AG09319 (cell line): Measurements from ENCODE around the gene MAPK7.

Experiments used
- DNase-seq: peaks from one replicate; pipeline ENCODE4 v3.0.0-alpha.2; 2010; ENCODE audit warnings: low read depth; ENCODE audit errors: extremely low read depth
- TF ChIP-seq, protein P1 (sequence below): IDR thresholded peaks from 2 replicates; pipeline ENCODE4 v1.5.1; 2011; ENCODE audit warnings: low read depth, mild to moderate bottlenecking, inconsistent platforms, low read length, moderate library complexity

The MAPK7 gene

DNA sequence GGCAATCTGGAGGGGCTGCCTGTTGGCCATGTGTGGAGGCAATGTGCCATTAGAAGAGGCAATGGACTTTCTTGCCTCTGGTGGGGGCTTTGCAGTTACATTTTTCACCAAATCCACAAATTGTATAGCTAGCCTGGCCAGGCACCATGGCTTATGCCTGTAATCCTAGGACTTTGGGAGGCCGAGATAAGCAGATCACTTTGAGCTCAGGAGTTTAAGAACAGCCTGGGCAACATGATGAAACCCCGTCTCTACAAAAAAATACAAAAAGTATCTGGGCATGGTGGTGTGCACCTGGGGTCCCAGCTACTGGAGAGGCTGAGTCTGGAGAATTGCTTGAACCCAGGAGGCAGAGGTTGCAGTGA, 30.0 kb downstream of the MAPK7 start:
- no peak for DNase-seq
- TF ChIP-seq, protein P1, sequence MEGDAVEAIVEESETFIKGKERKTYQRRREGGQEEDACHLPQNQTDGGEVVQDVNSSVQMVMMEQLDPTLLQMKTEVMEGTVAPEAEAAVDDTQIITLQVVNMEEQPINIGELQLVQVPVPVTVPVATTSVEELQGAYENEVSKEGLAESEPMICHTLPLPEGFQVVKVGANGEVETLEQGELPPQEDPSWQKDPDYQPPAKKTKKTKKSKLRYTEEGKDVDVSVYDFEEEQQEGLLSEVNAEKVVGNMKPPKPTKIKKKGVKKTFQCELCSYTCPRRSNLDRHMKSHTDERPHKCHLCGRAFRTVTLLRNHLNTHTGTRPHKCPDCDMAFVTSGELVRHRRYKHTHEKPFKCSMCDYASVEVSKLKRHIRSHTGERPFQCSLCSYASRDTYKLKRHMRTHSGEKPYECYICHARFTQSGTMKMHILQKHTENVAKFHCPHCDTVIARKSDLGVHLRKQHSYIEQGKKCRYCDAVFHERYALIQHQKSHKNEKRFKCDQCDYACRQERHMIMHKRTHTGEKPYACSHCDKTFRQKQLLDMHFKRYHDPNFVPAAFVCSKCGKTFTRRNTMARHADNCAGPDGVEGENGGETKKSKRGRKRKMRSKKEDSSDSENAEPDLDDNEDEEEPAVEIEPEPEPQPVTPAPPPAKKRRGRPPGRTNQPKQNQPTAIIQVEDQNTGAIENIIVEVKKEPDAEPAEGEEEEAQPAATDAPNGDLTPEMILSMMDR = no peak

DNA sequence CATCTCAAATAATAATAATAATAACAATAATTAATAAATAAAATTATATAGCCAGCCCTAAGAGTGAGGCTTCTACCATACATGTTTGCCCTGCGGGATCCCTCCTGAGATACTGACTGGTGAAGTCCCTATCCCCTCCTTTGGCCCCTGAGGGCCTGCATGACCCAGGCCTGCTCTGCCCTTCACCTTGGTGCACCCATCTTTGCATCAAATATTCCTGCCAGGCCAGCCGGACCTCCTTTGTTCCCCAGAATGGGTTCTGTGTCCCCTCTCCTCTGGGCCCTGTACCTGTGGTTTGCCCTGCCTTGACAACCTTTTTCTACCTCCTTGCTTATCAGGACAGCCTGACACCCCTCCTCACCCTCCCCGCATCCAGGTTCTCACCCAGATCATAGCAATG, 30.8 kb downstream of the MAPK7 start:
- TF ChIP-seq, protein P1 = no peak

DNA sequence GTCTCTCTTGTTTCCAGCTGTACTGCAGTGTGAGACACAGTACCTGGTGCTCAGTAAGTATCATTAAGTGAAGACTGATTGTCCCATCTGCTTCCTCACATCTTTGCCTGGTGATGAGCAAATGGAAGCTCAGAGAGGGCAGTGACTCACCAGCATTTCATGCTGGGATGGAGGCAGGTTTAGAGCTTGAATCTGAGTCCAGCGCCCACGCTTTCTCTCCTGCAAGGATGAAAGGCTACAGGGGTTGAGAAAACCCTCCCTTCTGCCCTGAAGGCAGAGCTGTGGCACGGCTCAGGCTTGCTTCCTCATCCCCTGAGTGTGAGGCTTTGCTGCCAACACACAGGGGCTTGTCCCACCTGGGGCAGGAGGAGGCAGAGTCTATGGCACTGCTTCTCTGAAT, 31.2 kb downstream of the MAPK7 start:
- TF ChIP-seq, protein P1 = no peak
- DNase-seq = no peak

More for the DNA sequence above, 30.8 kb downstream of the MAPK7 start:
- no peak for DNase-seq

DNA sequence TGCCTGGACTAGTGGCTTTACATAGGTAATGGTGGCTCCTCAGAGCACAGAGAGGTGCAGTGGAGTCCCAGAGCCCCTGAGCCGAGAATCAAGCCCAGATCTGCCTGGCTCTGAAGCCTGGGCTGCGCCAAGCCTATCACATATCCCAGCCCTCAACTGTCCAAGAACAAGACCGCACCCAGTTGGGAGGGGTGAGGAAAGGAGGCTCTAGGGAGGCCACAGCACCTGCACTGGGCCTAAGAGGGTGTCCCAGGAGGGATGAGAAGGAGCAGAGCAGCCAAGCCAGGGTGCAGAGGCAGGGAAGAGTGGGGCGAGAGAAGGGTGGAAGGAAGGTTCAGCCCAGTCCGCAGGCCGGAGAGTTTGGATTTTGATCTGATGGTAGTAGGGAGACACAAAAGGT, 31.8 kb downstream of the MAPK7 start:
- no peak for DNase-seq
- TF ChIP-seq, protein P1 = no peak

DNA sequence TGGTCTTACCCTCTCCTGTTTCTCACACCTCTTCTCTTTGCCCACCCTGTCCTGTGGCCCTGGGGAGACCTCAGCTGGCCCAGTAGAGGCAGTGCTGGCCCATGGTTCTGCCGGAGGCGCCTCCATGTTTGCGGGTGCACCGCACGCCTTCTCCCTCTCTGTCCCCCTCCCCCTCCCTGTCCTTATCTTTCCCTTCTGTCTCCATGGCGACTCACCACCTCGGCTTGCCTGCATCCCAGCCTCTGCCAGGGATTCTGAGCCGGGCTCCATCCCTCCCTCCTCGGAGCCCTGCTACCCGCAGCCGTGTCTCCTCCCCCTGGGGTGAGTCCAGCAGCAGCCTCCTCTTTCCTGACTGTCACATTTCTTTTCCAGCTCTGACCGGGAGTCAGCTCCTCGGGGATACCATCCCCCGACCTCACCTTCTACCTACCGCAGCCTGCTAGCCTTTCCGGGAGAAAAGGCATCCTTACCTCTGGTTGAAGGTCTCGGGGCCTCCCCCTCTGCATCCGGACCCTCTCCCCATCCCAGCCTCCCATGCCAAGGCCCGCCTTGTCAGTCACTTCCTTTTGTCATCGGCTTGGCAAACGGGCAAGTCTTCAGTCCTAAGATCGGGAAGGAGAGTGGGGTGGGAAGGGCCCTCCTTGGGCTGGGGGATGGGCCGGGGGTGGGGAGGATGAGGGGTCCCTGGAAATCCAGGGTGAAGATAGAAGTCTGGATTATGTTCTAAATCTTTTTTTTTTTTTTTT, 32.8 kb downstream of the MAPK7 start, which contains the start of gene RNF112:
Gene RNF112 (plus strand): TSS at position 358 of the 746 bp plus-strand sequence. CDS start 177 bp downstream, at position 535.
- DNase-seq = no peak
- TF ChIP-seq, protein P1 = peak; percentile 14

DNA sequence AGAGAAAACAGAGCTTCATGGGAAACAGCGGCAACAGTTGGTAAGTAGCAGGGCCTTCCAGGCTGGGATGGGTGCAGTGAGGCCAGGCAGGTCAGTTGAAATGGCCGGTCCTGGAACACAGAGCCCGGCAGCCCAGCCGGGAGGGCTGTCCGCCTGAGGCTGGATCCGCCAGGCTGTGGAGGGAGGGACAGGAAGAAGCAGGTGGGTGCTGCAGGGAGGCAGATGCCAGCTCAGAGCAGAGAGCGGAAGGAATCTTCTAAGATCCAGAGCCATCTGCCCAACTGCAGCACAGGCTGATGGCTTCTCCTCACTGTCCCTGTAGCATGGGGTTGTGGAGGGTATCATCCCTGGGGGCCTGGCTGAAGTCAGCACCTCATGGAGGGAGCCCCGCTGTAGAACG, 33.3 kb downstream of the MAPK7 start:
- TF ChIP-seq, protein P1 = no peak
- DNase-seq = no peak

DNA sequence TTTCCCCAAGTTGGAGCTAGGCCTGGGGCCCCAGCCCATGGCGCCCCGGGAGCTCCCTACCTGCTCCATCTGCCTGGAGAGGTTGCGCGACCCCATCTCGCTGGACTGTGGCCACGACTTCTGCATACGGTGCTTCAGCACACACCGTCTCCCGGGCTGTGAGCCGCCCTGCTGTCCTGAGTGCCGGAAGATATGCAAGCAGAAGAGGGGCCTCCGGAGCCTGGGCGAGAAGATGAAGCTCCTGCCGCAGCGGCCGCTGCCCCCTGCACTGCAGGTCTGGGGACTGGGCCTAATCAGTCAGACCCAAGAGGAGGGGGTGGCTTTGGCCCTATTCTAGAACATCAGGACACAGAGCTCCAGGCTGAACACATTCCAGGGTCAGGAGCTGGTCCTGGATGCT, 34.2 kb downstream of the MAPK7 start:
- TF ChIP-seq, protein P1 = no peak
- DNase-seq = no peak
